Measurements from ENCODE around the gene STK32B. TPM values are rescaled to one million over a fixed set of nuclear protein-coding genes. Genes with fewer than 3 reads are reported as not detected.
"Not testable (repeated sequence)": the region's sequence is repeated elsewhere in the genome, so short reads cannot be mapped to it uniquely, and the experiment has no call there.

Gene STK32B
- 6.5 TPM for total RNA-seq

DNA sequence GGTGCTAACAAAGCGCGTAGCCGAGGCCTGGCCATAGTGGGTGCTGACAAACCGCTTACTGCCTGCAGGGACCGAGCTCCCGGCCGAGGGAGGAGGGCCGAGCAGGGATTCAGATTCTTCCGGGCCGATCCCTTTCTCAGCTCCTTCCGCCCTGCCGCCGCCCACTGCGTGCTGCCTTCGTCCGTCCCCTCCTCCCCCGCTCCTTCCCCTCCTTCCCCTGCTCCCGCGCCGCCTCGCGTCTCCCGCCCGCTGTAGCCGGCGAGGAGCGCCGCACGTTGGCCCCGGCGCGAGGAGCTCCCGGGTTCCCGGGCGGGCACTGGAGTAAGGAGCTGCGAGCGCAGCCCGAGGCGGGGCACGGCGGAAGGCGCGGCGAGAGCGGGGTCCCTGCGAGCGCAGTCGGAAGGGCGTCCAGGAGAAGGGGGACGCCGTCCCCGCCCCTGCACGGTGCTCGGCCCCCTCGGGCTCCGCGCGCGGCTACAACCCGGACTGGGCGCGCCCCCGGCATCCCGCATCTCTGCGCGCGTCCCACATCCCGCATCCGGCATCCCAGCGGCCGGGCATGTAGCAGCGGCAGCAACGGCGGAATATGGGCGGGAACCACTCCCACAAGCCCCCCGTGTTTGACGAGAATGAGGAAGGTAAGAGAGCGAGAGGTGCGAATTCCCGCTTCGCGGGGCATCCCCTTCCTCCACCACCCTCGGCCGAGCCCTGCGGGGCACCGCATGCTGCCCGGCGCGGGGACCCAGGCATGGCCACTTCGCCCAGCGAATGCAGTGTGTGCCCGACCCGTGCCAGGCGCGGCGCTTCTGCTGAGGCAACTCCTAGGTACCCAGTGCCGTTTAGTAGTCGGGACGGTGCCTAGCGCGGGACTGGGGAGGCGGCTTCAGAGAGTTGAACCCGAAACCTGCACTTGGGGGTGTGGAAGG is at the start of gene STK32B:
TSS of gene STK32B (plus strand) at position 203 of the 926 bp plus-strand sequence.
- DNase-seq: peak; percentile 60

DNA sequence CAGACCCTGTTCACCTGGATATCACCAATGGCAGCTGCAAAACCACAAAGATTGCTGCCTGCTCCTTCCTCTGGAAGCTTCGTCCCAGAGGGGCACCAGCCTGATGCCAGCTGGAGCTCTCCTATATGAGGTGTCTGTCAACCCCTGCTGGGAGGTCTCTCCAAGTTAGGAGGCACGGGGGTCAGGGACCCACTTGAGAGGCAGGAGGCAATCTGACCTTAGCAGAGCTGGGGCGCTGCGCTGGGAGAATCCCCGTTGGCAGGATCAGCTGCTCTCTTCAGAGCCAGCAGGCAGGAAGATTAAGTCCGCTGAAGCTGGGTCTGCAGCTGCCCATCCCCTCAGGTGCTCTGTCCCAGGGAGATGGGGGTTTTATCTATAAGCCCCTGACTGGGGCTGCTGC is 49.6 kb upstream of the STK32B start:
- not testable (repeated sequence) for DNase-seq

DNA sequence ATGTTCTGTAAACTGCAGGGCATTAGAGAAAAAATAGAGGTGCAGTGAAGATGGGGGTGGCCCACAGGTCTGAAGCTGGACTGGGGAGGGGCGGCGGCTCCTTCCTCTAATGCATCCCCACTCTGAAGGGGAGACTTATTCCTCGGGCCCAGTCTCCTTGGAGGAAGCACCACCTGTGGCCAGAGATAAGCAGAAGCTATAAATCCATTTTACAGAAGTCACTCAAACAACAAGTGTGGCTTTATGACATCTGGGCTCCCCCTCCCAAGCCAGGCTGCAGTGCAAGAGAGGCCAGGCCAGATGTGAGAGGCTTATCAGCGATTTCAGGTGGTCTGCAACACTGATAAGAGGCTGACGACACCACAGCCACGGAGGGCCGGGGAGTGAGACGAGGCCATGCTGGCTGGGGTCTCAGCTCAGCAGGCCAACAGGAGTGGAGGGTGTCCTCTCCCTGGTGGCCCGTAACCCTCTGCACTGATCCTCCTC is 47.9 kb upstream of the STK32B start:
- DNase-seq: no peak

DNA sequence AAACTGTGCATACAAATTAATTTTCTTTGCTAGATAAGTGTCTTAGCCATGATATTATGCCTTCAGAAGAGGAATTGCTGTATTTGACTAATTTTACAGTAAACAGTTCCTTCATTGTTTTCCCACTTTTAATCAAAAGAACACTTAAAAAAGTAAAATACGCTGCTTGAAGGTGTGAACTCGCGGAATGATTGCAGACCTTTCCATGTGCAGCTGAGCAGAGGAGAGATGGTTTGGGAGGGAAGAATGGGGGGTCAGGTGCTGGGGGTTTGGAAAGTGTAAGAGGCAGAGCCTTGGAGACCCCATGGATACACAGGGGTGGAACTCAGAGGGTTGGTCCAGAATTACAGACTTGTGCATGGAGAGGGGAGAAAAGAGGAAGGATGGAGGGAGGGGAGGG is 47.4 kb upstream of the STK32B start:
- no peak for DNase-seq

DNA sequence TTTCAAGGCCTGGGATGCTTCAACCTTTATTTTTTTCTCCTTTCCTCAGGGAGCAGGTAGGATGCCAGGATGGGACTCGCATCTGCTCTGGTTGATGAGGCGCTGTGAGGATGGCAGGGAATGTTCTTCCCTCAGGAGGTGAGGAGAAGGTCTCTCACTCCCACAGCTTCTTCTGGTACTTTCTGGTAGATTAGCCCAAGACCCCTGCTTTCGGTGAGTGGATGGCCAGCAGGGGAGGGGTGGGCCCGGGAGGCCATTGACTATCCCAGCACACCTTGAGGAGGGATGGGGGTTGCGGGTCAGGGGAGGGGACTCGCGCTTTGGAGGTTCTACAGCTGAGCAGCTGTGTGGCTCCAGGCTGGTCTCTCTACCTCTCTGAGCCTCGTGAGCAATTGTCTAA is 46.8 kb upstream of the STK32B start:
- no peak for DNase-seq

DNA sequence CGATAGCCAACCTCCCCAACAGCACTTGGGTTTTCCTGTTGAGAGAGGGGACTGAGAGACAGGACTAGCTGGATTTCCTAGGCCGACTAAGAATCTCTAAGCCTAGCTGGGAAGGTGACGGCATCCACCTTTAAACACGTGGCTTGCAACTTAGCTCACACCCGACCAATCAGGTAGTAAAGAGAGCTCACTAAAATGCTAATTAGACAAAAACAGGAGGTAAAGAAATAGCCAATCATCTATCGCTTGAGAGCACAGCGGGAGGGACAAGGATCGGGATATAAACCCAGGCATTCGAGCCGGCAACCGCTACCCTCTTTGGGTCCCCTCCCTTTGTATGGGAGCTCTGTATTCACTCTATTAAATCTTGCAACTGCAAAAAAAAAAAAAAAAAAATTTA is 44.3 kb upstream of the STK32B start:
- not testable (repeated sequence) for DNase-seq

DNA sequence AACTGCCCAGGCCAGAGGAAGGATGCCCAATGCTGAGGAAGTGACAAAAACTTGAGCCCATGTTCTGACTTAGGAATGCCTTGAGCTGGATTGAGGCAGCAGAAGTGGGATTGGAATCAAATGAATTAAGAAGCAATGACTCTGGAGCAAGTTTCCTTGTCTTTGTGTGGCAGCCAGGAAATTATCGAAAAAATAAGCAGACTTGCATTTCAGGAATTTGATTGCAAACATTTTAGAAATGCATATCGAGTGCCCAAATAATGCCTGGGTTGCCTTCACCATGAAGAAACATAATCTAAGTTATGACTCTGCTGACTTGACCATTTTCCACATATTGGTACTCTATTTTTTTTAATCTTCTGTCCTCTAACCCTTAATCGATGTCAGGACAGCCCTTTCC is 41.5 kb upstream of the STK32B start:
- DNase-seq: no peak

DNA sequence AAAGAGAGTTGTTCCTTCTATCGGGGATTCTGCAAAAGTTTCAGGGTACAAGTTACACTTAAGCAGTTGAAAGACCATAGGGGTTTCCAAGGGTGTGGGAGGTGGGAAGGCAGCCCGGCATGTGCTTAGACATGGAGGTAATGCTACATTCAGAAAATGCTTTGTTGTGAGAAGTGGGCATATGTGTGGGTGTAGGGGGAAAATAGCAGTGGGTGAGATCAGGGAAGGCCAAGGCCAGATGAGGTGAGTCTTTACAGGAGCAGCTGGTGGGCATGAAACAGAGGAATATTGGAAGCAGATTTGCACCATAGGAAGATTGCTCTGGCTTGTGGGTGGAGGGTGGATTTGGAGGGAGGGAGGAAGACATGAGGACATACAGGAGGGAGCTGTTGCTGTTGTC is 40.3 kb upstream of the STK32B start:
- no peak for DNase-seq

DNA sequence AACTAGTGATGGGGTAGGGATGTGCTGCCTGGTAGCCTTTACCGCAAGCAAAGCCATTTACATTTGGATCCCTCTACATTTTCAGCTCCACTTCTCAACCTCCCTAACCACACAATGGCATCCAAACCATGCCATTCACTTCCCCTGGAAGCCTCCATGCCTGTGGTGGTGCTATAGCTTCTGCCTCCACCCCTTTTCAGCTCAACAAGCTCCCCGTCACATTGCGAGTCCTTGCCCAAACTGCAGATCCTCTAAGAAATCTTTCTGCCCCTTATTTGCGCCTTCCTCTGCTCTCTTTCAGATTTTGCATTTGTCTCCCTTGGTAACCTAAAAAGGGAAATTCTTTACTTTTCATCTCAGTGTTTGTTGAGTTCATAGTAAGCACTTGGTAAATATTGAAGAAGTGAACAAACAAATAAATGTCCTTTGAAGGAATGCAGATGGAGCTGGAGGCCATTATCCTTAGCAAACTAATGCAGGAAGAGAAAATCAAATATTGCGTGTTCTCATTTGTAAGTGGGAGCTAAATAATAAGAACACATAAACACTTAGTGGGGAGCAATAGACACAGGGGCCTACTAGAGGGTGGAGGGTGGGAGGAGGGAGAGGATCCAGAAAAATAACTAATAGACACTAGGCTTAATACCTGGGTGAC is 38.9 kb upstream of the STK32B start:
- DNase-seq: no peak

DNA sequence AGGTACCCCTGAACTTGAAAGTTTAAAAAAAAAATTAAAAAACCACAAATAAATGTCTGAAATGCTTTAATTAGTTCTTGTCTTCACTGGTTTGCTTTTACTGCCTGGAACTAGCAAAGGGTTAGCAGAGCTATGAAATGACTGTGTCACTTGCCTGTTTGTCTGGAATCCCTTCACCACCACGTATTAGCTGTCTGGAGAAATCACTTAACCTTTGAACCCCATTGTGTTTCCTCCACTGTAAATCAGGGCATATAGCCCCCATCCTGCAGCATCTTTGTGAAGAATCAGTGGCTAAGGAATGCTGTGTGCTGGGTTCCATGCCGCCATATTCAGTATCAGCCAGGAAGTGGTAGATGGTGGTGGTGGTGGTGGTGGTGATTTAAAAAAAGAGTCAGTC is 38.3 kb upstream of the STK32B start:
- DNase-seq: no peak

DNA sequence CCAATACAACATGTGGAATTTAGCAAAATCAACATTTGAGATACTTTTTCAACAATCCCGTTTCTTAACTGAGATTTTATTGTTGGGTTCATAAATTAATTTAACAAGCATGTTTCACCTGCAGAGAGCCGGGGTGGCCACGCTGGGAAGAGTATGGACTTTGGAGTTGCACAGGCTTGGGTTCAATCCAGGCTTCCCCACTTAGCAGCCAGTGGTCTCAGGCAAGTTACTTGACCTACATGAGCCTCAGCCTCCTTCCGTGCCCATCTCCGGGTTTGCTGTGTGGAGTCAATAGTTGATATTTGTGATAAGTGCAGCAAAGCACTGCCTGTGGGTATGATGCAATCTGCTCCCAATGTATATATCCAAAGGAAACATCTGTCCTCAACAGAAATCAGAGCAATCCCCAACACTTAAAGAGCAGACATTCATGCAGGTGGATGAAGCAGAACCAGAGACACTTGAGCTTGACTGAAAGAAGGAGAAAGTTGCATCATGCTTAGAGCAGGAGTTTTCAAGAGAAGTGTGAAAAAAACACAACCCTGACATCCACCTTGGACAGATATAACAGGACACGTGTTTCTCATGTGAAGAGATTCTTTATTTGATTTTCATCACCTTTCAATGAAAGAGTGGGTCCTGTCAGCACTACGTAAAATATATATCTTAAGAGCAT is 37.1 kb upstream of the STK32B start:
- DNase-seq: no peak

DNA sequence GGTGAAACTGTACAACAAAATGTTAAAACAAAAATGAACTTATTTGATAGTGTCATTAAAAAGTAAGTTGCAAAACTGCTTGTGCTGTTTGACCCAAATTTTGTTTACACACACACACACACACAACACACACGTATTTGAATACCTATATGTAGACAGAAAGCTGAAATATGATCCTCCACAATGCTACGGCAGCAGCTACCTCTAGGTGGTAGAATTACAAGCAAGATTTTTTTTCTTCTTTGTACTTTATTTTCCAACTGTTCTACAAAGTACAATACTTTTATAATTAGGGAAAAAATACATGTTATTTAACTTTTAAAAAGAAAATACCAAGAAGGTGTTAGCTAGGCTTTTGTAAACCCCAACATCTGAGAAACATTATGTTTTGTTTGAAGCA is 33.2 kb upstream of the STK32B start:
- DNase-seq: no peak

DNA sequence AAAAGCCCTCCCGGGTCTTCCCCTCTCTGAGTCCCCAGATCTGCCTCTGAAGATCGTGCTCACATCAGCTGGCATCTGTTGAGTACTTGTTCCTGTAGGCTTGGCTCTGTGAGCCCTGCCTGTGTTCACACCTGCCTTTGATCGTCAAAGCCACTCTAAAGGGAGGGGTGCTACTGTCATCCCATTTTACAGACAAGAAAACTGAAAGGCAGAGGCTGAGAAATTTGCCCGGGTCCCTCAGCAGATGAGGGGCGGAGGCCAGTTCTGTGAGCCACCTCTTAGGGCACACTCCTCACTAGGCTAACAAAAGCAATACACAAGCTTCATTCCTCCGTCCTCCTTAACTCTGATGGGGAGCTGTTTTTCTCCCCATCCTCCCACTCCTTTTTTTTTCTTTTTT is 32.7 kb upstream of the STK32B start:
- DNase-seq: no peak

DNA sequence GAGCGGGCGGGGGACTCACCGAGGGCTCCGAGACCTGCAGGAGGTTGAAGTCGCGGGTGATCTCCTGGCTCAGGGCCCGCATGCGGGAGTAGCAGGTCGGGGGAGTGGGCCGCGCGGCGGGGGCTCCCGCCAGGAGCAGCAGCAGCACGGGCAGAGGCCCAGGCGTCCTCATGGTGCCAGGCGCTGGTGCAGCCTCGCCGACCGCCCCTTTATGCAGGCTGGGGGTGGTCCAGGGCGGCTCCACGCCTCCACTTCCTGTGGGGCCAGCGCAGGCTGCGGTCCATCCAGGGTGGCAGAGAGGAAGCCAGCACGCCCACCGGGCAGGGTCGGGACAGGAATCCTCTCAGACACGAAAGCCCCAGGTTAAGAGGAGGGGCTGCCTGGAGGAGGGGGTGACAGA is 32.0 kb upstream of the STK32B start, which contains the start of gene CYTL1:
TSS of gene CYTL1 (minus strand) at position 185 of the 400 bp plus-strand sequence. CDS start at position 172, 13 bp downstream.
- DNase-seq: no peak

DNA sequence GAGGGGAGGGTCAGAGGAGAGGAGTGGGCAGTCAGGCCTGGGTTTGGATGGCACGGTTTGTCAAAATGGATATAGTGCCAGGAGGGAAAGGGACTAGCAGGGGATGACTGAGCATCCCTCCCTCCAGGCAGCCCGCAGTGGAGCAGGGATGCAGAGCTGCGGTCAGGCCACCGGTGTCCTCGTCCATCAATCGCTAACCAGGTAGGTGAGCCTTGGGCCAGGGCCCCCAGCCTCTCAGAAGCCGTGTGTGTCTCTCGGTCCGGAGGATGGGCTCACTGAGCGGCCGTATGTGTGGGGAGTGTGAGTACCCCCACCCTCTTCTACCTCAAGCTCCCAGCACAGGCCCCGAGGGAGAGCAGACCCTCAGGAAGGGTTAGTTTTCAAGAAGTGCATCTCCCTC is 31.5 kb upstream of the STK32B start:
- DNase-seq: no peak

DNA sequence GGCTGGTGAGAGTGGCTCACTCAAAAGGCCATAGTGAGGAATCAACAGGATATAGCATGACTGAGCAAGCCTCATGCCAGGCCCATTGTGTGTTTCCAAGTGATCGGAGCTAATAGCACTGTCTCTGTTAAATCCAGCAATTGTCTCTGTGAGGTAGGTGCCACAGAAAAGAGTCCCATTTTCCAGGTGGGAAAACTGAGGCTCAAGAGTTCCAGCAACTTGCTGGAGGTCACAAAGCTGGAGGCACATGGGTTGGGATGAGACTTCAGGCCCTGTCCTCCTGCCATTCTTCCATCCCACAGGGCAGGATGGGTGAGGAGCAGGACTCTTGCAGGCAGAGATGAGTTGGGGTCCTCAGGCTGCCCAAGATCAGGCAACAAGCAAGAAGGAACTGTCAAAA is 30.9 kb upstream of the STK32B start:
- DNase-seq: no peak

DNA sequence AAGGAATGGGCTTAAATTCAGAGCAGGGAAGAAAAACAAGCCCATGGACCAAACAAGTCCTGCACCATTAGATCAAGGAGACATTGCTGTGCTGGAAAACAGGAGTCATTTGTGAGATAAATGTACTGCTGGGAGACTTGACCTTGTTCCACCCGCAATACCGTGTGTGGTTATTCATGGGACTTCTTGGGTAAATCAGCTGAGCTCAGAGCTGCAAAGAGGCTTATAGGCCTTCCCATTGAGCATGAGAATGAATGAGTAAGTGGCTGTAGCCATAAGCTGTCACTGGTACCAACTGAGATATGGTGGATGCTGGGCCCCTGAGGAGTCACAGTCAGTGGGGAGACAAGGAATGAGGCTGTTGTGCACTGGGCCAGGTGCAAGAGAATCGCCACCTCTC is 29.7 kb upstream of the STK32B start:
- DNase-seq: no peak

DNA sequence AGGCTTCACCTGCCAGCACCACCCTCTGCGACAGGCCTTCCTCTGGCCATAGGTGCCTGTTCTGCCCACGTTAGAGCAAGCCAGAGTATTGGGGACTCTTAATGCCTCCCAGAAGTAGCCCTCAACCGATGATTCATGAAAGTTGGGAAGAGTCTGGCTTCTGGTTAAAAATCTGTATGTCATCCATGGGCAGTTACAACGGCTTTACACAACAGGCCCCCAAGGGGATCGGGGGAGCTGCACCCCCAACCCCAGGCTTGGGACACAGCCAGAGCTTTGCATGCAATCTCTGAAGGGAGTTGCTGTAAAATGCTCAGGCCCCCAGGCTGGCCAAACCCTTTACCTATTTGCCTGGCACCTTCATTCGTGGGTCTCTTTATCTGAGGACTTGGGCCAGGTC is 26.6 kb upstream of the STK32B start:
- DNase-seq: no peak

DNA sequence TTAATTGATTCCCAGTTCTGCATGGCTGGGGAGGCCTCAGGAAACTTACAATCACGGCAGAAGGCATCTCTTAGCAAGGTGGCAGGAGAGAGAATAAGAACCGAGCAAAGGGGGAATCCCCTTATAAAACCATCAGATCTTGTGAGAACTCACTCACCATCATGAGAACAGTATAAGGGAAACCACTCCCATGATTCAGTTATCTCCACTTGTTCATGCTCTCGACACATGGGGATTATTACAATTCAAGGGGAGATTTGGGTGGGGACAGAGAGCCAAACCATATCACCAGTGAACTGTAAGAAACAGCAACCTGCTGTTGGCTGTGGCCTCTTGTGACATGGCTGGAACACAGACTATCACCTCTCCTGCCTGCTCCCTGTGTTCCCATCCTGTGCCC is 24.9 kb upstream of the STK32B start:
- DNase-seq: no peak

DNA sequence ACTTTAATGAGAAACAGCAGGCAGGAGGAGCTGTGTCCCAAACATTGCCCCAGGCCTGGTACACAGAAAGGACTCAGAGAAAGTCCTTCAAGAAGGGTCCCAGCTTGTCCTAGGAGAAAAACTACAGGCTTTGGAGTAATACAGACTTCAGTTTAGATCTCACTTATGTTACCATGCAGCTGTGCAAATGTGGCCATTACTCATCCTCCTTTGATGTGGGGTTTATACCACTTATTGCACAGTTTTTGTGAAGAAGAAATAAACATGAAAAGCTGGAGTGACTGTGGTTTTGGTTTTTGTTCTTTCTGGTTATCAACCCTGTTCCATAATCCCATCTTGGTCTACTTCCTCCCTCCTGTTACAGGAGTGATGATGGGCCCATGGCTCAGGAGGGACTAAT is 23.9 kb upstream of the STK32B start:
- DNase-seq: no peak

DNA sequence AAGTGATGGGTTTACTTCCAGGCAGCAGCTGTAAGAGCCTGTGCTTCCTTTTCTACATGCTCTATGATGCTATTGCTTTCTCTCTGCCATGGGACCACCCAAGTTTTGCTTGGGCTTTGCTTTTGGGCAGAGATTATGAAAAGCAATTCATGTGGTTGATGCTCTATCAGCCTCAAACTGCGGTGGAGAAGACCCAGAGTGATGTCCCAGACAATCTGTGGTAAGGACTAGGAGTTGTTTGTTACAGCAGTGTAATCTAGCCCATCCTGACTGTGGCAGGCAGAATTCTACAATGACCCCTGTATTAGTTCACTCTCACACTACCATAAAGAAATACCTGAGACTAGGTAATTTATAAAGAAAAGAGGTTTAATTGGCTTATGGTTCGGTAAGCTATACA is 22.8 kb upstream of the STK32B start:
- no peak for DNase-seq

DNA sequence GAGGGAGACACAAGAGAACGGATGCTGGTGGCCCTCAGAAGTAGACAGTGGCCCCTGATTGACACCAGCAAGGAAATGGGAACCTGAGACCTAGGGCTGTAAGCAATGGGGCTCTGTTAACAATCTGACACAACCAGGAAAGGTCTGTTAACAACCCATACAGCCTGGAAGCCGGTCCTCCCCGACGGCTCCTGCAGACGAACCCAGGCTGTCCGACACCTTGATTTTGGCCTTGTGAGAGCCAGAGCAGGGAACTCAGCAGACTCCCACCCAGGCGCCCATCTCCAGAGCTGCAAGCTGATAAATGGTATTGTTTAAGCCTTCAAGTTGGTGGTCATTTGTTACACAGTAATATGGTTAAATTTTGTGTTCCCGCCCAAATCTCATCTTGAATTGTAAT is 21.8 kb upstream of the STK32B start:
- DNase-seq: no peak

DNA sequence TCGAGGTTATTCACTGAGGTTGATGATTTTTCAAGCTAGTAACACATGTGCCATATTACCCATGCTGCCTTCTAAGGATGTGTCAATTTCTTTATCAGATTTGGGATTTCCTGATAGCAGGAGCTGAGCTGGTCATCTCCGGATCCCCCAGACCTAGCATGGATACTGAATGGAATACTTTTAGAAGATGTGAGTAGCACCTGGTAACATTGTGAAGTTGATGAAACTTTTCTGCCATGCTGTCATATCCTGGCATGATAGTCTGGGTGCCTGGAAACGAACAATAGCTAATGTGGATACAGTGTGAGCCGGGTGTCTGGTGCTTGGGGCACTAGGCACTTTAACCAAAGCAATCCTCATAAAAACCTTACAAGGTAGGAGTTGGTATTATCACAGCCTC is 21.1 kb upstream of the STK32B start:
- no peak for DNase-seq
